SJSA1 (cell line): ENCODE data around the gene AMOTL1. TPM values are rescaled to one million over a fixed set of nuclear protein-coding genes. Genes with fewer than 3 reads are reported as not detected.
A peak's percentile ranks its signal among the peaks of the same experiment; 100 is the strongest.

Experiments used
- DNase-seq, 2 experiments: peaks; one replicate each; pipeline ENCODE4 v3.0.0-alpha.2; 2015 to 2020; ENCODE audit warnings: low spot score in 2 of 2, low read depth in 1 of 2
- H3K27ac ChIP-seq: fragments of 250-450 bp; sonication (Bioruptor Pico); 2 replicates; pipeline ENCODE4 v1.5.1; 2020; ENCODE audit warnings: mild to moderate bottlenecking, moderate library complexity
- H3K27me3 ChIP-seq: fragments of 250-450 bp; sonication (Bioruptor Pico); replicated peaks from 2 replicates; pipeline ENCODE4 v1.5.1; 2020; ENCODE audit warnings: mild to moderate bottlenecking, moderate library complexity
- H3K36me3 ChIP-seq: fragments of 250-450 bp; sonication (Bioruptor Pico); 2 replicates; pipeline ENCODE4 v1.5.1; 2020; ENCODE audit warnings: mild to moderate bottlenecking
- H3K4me1 ChIP-seq: fragments of 250-450 bp; sonication (Bioruptor Pico); replicated peaks from 2 replicates; pipeline ENCODE4 v1.6.1; 2021; ENCODE audit warnings: mild to moderate bottlenecking
- H3K4me3 ChIP-seq: fragments of 250-450 bp; sonication (Bioruptor Pico); 2 replicates; pipeline ENCODE4 v1.5.1; 2020; ENCODE audit warnings: mild to moderate bottlenecking
- H3K9me3 ChIP-seq: fragments of 250-450 bp; sonication (Bioruptor Pico); replicated peaks from 2 replicates; pipeline ENCODE4 v1.5.1; 2020; ENCODE audit warnings: mild to moderate bottlenecking
- total RNA-seq: library from RNA; depleted of rRNA; stranded (reverse); fragments of >200 nt; shearing (Covaris generic); gene quantifications from 2 replicates; pipeline ENCODE4 v1.2.3, GENCODE V29; 2014; rRNA removed

The AMOTL1 gene
- total RNA-seq = 10.1 and 14.8 TPM in 2 replicates

- peak within 1 kb of the TSS; percentile 69 for H3K4me3 ChIP-seq
- H3K27ac ChIP-seq = peak within 1 kb of the TSS; percentile 34; the same call in 1 of the 2 replicates
- no peaks in the 10 kb centered on the region for H3K36me3 ChIP-seq
- H3K27me3 ChIP-seq = no peaks in the 10 kb centered on the region
- DNase-seq = peak; percentile 72 to 86
- peaks cover 8% of the 10 kb centered on the region for H3K4me1 ChIP-seq
- H3K9me3 ChIP-seq = no peaks in the 10 kb centered on the region
Observed at GRCh38 chr11:94767701-94768601, at the start of gene AMOTL1. Gene AMOTL1 (plus strand): TSS chr11:94768356. CDS start chr11:94768512, 156 bp downstream.

- H3K4me3 ChIP-seq = no peak overlapping the region
- no peaks in the 10 kb centered on the region for H3K27me3 ChIP-seq
- no peaks in the 10 kb centered on the region for H3K9me3 ChIP-seq
- no peaks in the 10 kb centered on the region for H3K4me1 ChIP-seq
- DNase-seq = no peak
- no peaks in the 10 kb centered on the region for H3K36me3 ChIP-seq
- H3K27ac ChIP-seq = no peak overlapping the region
Observed at GRCh38 chr11:94719876-94720275, 48.3 kb upstream of the AMOTL1 start.

- Histone ChIP-seq H3K4me3 (no peak overlapping the region), H3K27me3 (no peaks in the 10 kb centered on the region), H3K27ac (no peak overlapping the region), H3K9me3 (no peaks in the 10 kb centered on the region), H3K4me1 (no peaks in the 10 kb centered on the region), H3K36me3 (no peaks in the 10 kb centered on the region)
- no peak for DNase-seq
Observed at GRCh38 chr11:94721565-94722292, 46.4 kb upstream of the AMOTL1 start.

GRCh38 chr11:94722735-94723134 lies 45.4 kb upstream of the AMOTL1 start:
- DNase-seq = no peak
- H3K9me3 ChIP-seq = no peaks in the 10 kb centered on the region
- no peak overlapping the region for H3K27ac ChIP-seq
- no peaks in the 10 kb centered on the region for H3K36me3 ChIP-seq
- H3K27me3 ChIP-seq = no peaks in the 10 kb centered on the region
- H3K4me1 ChIP-seq = no peaks in the 10 kb centered on the region
- no peak overlapping the region for H3K4me3 ChIP-seq

GRCh38 chr11:94725097-94725496 lies 43.1 kb upstream of the AMOTL1 start:
- H3K4me3 ChIP-seq = no peak overlapping the region
- H3K27ac ChIP-seq = no peak overlapping the region
- no peaks in the 10 kb centered on the region for H3K27me3 ChIP-seq
- H3K36me3 ChIP-seq = no peaks in the 10 kb centered on the region
- DNase-seq = no peak
- H3K9me3 ChIP-seq = no peaks in the 10 kb centered on the region
- H3K4me1 ChIP-seq = peaks cover 15% of the 10 kb centered on the region

GRCh38 chr11:94727819-94728218 lies 40.3 kb upstream of the AMOTL1 start:
- no peak overlapping the region for H3K27ac ChIP-seq

GRCh38 chr11:94728541-94728940 lies 39.6 kb upstream of the AMOTL1 start:
- DNase-seq = peak in 1 of 2 experiments; percentile 14
- Histone ChIP-seq H3K27ac (no peak overlapping the region), H3K9me3 (no peaks in the 10 kb centered on the region), H3K36me3 (no peaks in the 10 kb centered on the region), H3K27me3 (no peaks in the 10 kb centered on the region), H3K4me3 (no peak overlapping the region), H3K4me1 (peaks cover 36% of the 10 kb centered on the region)

More at GRCh38 chr11:94727819-94728218, 40.3 kb upstream of the AMOTL1 start:
- no peak for DNase-seq
- H3K27me3 ChIP-seq = no peaks in the 10 kb centered on the region
- H3K36me3 ChIP-seq = no peaks in the 10 kb centered on the region
- no peaks in the 10 kb centered on the region for H3K9me3 ChIP-seq
- no peak overlapping the region for H3K4me3 ChIP-seq
- H3K4me1 ChIP-seq = peaks cover 28% of the 10 kb centered on the region

GRCh38 chr11:94728966-94729751 lies 39.0 kb upstream of the AMOTL1 start:
- Histone ChIP-seq H3K36me3 (no peaks in the 10 kb centered on the region), H3K4me3 (no peak overlapping the region), H3K4me1 (peaks cover 40% of the 10 kb centered on the region), H3K9me3 (no peaks in the 10 kb centered on the region), H3K27ac (no peak overlapping the region), H3K27me3 (no peaks in the 10 kb centered on the region)
- DNase-seq = no peak

GRCh38 chr11:94730153-94730552 lies 38.0 kb upstream of the AMOTL1 start:
- Histone ChIP-seq H3K4me1 (peaks cover 50% of the 10 kb centered on the region), H3K27ac (no peak overlapping the region), H3K27me3 (no peaks in the 10 kb centered on the region), H3K9me3 (no peaks in the 10 kb centered on the region), H3K4me3 (no peak overlapping the region), H3K36me3 (no peaks in the 10 kb centered on the region)
- no peak for DNase-seq

GRCh38 chr11:94731880-94732601 lies 36.1 kb upstream of the AMOTL1 start:
- no peak overlapping the region for H3K4me3 ChIP-seq
- H3K27ac ChIP-seq = peak overlapping the region; percentile 75
- H3K36me3 ChIP-seq = no peaks in the 10 kb centered on the region
- no peaks in the 10 kb centered on the region for H3K27me3 ChIP-seq
- peaks cover 61% of the 10 kb centered on the region for H3K4me1 ChIP-seq
- H3K9me3 ChIP-seq = no peaks in the 10 kb centered on the region
- DNase-seq = peak; percentile 52 to 57

GRCh38 chr11:94732617-94733281 lies 35.4 kb upstream of the AMOTL1 start:
- Histone ChIP-seq H3K4me1 (peaks cover 68% of the 10 kb centered on the region), H3K4me3 (no peak overlapping the region), H3K27me3 (no peaks in the 10 kb centered on the region), H3K27ac (peak overlapping the region; percentile 75), H3K9me3 (no peaks in the 10 kb centered on the region), H3K36me3 (no peaks in the 10 kb centered on the region)
- peak; percentile 50 to 63 for DNase-seq

- H3K4me3 ChIP-seq = no peak overlapping the region
- H3K36me3 ChIP-seq = no peaks in the 10 kb centered on the region
- peaks cover 65% of the 10 kb centered on the region for H3K4me1 ChIP-seq
- no peak overlapping the region for H3K27ac ChIP-seq
- no peak for DNase-seq
- H3K27me3 ChIP-seq = no peaks in the 10 kb centered on the region
- no peaks in the 10 kb centered on the region for H3K9me3 ChIP-seq
Observed at GRCh38 chr11:94734563-94735275, 33.4 kb upstream of the AMOTL1 start.
